Stimulated activated CD8-positive, alpha-beta memory T cell treated with anti-CD3 and anti-CD28 coated beads, Interleukin-4, amount 100 ng/mL, for 4 hours (primary cell): ENCODE measurements around the gene PDZRN4.
"Not testable (repeated sequence)": the region's sequence is repeated elsewhere in the genome, so short reads cannot be mapped to it uniquely, and the experiment has no call there.

ENCODE experiments used
- DNase-seq, 2 donors: peaks; one replicate each; pipeline ENCODE4 v3.0.0-alpha.2; 2020; ENCODE audit warnings: low read depth in 2 of 2, low spot score in 1 of 2

PDZRN4 gene

GRCh38 chr12:41552588-41552987 is 364.5 kb downstream of the PDZRN4 start:
- no peak for DNase-seq

- DNase-seq: no peak
These were observed 368.1 kb downstream of the PDZRN4 start for GRCh38 chr12:41556176-41556575.

GRCh38 chr12:41557344-41557743 is 369.2 kb downstream of the PDZRN4 start:
- no peak for DNase-seq

GRCh38 chr12:41558671-41559070 is 370.6 kb downstream of the PDZRN4 start:
- DNase-seq: no peak

- no peak for DNase-seq
These were observed 374.9 kb downstream of the PDZRN4 start for GRCh38 chr12:41563051-41563450.

GRCh38 chr12:41564816-41565215 is 376.7 kb downstream of the PDZRN4 start:
- no peak for DNase-seq

GRCh38 chr12:41566703-41567102 is 378.6 kb downstream of the PDZRN4 start:
- DNase-seq: no peak

GRCh38 chr12:41573445-41573844 is 385.3 kb downstream of the PDZRN4 start:
- DNase-seq: no peak

GRCh38 chr12:41576925-41577324 is 388.8 kb downstream of the PDZRN4 start:
- DNase-seq: no peak

- no peak for DNase-seq
These were observed 389.9 kb downstream of the PDZRN4 start for GRCh38 chr12:41577995-41578394.

- no peak for DNase-seq
These were observed 397.7 kb downstream of the PDZRN4 start for GRCh38 chr12:41585784-41586183.

GRCh38 chr12:41587574-41587973 is 399.5 kb downstream of the PDZRN4 start:
- DNase-seq: no peak

GRCh38 chr12:41589878-41590277 is 401.8 kb downstream of the PDZRN4 start:
- DNase-seq: no peak

GRCh38 chr12:41596190-41596589 is 408.1 kb downstream of the PDZRN4 start:
- DNase-seq: no peak

GRCh38 chr12:41604830-41605229 is 416.7 kb downstream of the PDZRN4 start:
- DNase-seq: no peak

GRCh38 chr12:41605545-41606305 is 417.6 kb downstream of the PDZRN4 start:
- DNase-seq: no peak

- DNase-seq: no peak
These were observed 418.6 kb downstream of the PDZRN4 start for GRCh38 chr12:41606468-41607445.

GRCh38 chr12:41612892-41613557 is 424.9 kb downstream of the PDZRN4 start:
- no peak for DNase-seq

- not testable (repeated sequence) for DNase-seq
These were observed 427.1 kb downstream of the PDZRN4 start for GRCh38 chr12:41615174-41615573.

GRCh38 chr12:41619705-41620104 is 431.6 kb downstream of the PDZRN4 start:
- no peak for DNase-seq

- DNase-seq: no peak
These were observed 433.2 kb downstream of the PDZRN4 start for GRCh38 chr12:41621291-41621690.
